OCI-LY7 (cell line): ENCODE results near the gene TRMT44. TPM values are rescaled to one million over a fixed set of nuclear protein-coding genes. Genes with fewer than 3 reads are reported as not detected.

Source experiments
- BruUV-seq: library from RNA; stranded (reverse); fragments of 400-500 nt; replicated peaks from 2 replicates; lab custom pipeline; 2021; lab: Mats Ljungman, UMichigan
- CTCF ChIA-PET: fragments of 300-600 bp; sonication (Branson Sonifier 250); formaldehyde crosslinking; loops from one replicate; lab custom pipeline; 2022; ENCODE audit warnings: antibody characterized with exemption; ENCODE audit not compliant: unreplicated experiment; lab: Charles Lee
- POLR2A ChIA-PET: fragments of 300-600 bp; sonication (Branson Sonifier 250); formaldehyde crosslinking; loops from one replicate; lab custom pipeline; 2022; ENCODE audit warnings: antibody characterized with exemption; lab: Charles Lee
- DNase-seq: peaks from one replicate; pipeline ENCODE4 v3.0.0-alpha.2; 2015; ENCODE audit warnings: low spot score
- H2AFZ ChIP-seq: fragments of 200-600 bp; sonication (generic), shearing (Covaris generic); 2 replicates; pipeline ENCODE4 v1.6.1; 2014; ENCODE audit warnings: mild to moderate bottlenecking, antibody characterized with exemption, low read length, moderate library complexity
- H3K27ac ChIP-seq: fragments of 200-600 bp; sonication (generic); 2 replicates; pipeline ENCODE4 v1.5.1; 2014; ENCODE audit warnings: mixed run types, low read depth, mild to moderate bottlenecking, moderate library complexity, low read length, inconsistent platforms; ENCODE audit not compliant: poor library complexity, severe bottlenecking
- H3K36me3 ChIP-seq: fragments of 200-600 bp; sonication (generic); 2 replicates; pipeline ENCODE4 v1.6.1; 2014; ENCODE audit warnings: mild to moderate bottlenecking, antibody characterized with exemption, low read length, moderate library complexity, mixed read lengths; ENCODE audit not compliant: insufficient read depth
- H3K4me1 ChIP-seq: fragments of 200-600 bp; sonication (generic); 2 replicates; pipeline ENCODE4 v1.5.1; 2014; ENCODE audit warnings: mild to moderate bottlenecking, low read length; ENCODE audit not compliant: insufficient read depth, poor library complexity, severe bottlenecking
- H3K4me2 ChIP-seq: fragments of 200-600 bp; sonication (generic); 2 replicates; pipeline ENCODE4 v1.6.1; 2014; ENCODE audit warnings: mild to moderate bottlenecking, low read length
- H3K4me3 ChIP-seq: fragments of 200-600 bp; sonication (generic); 2 replicates; pipeline ENCODE4 v1.5.1; 2014; ENCODE audit warnings: mild to moderate bottlenecking, low read depth, low read length; ENCODE audit not compliant: poor library complexity, severe bottlenecking
- H3K79me2 ChIP-seq: fragments of 200-600 bp; sonication (generic); 2 replicates; pipeline ENCODE4 v1.6.1; 2016; ENCODE audit warnings: low read depth, mild to moderate bottlenecking, low read length, moderate library complexity, mixed read lengths; ENCODE audit not compliant: insufficient read depth
- H3K9me2 ChIP-seq: fragments of 200-600 bp; sonication (generic); 2 replicates; pipeline ENCODE4 v1.6.1; 2016; ENCODE audit warnings: mild to moderate bottlenecking, low read length, mixed read lengths; ENCODE audit not compliant: insufficient read depth
- H3K9me3 ChIP-seq: fragments of 200-600 bp; sonication (generic); 2 replicates; pipeline ENCODE4 v1.6.1; 2014; ENCODE audit warnings: mild to moderate bottlenecking, mixed run types, low read length, mixed read lengths
- H4K20me1 ChIP-seq: fragments of 200-600 bp; sonication (generic); 2 replicates; pipeline ENCODE4 v1.6.1; 2014; ENCODE audit warnings: mild to moderate bottlenecking, antibody characterized with exemption, low read length, moderate library complexity, mixed read lengths; ENCODE audit not compliant: insufficient read depth
- CTCF ChIP-seq: fragments of 200-600 bp; sonication (generic); conservative IDR thresholded peaks from 2 replicates; pipeline ENCODE4 v1.5.1; 2014; ENCODE audit warnings: mild to moderate bottlenecking, antibody characterized with exemption, low read length, moderate library complexity, mixed read lengths
- EZH2phosphoT487 ChIP-seq: fragments of 200-600 bp; sonication (generic); IDR thresholded peaks from 2 replicates; pipeline ENCODE4 v1.6.1; 2018; ENCODE audit warnings: low read depth, borderline replicate concordance, mild to moderate bottlenecking, mixed run types, antibody characterized with exemption, low read length, moderate library complexity, mixed read lengths
- intact Hi-C: fragments of 100-400 bp; cut with micrococcal nuclease; formaldehyde crosslinking; loops from one replicate; pipeline ENCODE4 v1.10.0; 2022; ENCODE audit not compliant: unreplicated experiment
- total RNA-seq, 2 experiments: library from RNA; depleted of rRNA in 1 of 2; stranded (reverse); fragments of >200 nt in 1 of 2; shearing (Covaris generic) in 1 of 2; gene quantifications; 2 replicates each; pipeline ENCODE4 v1.2.3, GENCODE V29; 2014 to 2022

TRMT44 gene
- total RNA-seq, 2 experiments from 2014 or later, result 23.0 to 28.3 TPM

- no peak for TF ChIP-seq CTCF
- no peak for TF ChIP-seq EZH2phosphoT487
- Histone ChIP-seq H3K79me2 (no peaks in the 10 kb centered on the region), H3K4me1 (peaks cover 13% of the 10 kb centered on the region), H3K4me2 (no peak overlapping the region), H3K9me2 (no peaks in the 10 kb centered on the region), H3K9me3 (no peaks in the 10 kb centered on the region), H3K4me3 (no peak overlapping the region), H4K20me1 (no peaks in the 10 kb centered on the region), H2AFZ (no peak overlapping the region), H3K36me3 (peaks cover 6% of the 10 kb centered on the region; the same call in 1 of the 2 replicates), H3K27ac (no peak overlapping the region)
- intact Hi-C loops, result loop anchor here (1.0 to 5.0 kb wide), 5 partner anchors 80 to 226 kb away; no protein-coding TSS in a partner anchor
- DNase-seq, result no peak
- no TSS peak for BruUV-seq
- CTCF ChIA-PET, result interaction anchor here (0.9 kb wide), 1 partner anchor 135 kb away, joined by 8 read pairs; no protein-coding TSS in a partner anchor
- POLR2A ChIA-PET, result interaction anchor here (0.7 kb wide), 1 partner anchor 183 kb away, joined by 5 read pairs; no protein-coding TSS in a partner anchor
These were observed 37.9 kb upstream of the TRMT44 start for GRCh38 chr4:8402640-8403039.

- no peaks in the 10 kb centered on the region for H3K79me2 ChIP-seq
- H3K4me1 ChIP-seq, result peaks cover 8% of the 10 kb centered on the region
- no peak overlapping the region for H3K4me3 ChIP-seq
- intact Hi-C loops, result loop anchor here (1.0 to 5.0 kb wide), 5 partner anchors 81 to 226 kb away; no protein-coding TSS in a partner anchor
- POLR2A ChIA-PET, result interaction anchor here (0.7 kb wide), 1 partner anchor 184 kb away, joined by 5 read pairs; no protein-coding TSS in a partner anchor
- H4K20me1 ChIP-seq, result no peaks in the 10 kb centered on the region
- no peaks in the 10 kb centered on the region for H3K9me2 ChIP-seq
- no peak overlapping the region for H3K27ac ChIP-seq
- H3K9me3 ChIP-seq, result no peaks in the 10 kb centered on the region
- BruUV-seq, result no TSS peak
- TF ChIP-seq EZH2phosphoT487, result no peak
- TF ChIP-seq CTCF, result peak; percentile 99
- CTCF ChIA-PET, result interaction anchor here (0.9 kb wide), 1 partner anchor 89 kb away, joined by 3 read pairs; no protein-coding TSS in a partner anchor
- no peak overlapping the region for H2AFZ ChIP-seq
- peak; percentile 68 for DNase-seq
- H3K4me2 ChIP-seq, result no peak overlapping the region
- H3K36me3 ChIP-seq, result peaks cover 6% of the 10 kb centered on the region; the same call in 1 of the 2 replicates
These were observed 37.3 kb upstream of the TRMT44 start for GRCh38 chr4:8403173-8403753.

GRCh38 chr4:8403976-8404375 is 36.6 kb upstream of the TRMT44 start:
- Histone ChIP-seq H3K79me2 (no peaks in the 10 kb centered on the region), H3K36me3 (peaks cover 6% of the 10 kb centered on the region; the same call in 1 of the 2 replicates), H3K4me2 (no peak overlapping the region), H3K4me3 (no peak overlapping the region), H3K9me3 (no peaks in the 10 kb centered on the region), H3K9me2 (no peaks in the 10 kb centered on the region), H2AFZ (no peak overlapping the region), H3K4me1 (peaks cover under 1% of the 10 kb centered on the region), H3K27ac (no peak overlapping the region), H4K20me1 (no peaks in the 10 kb centered on the region)
- CTCF ChIA-PET, result interaction anchor here (0.9 kb wide), 1 partner anchor 90 kb away, joined by 3 read pairs; no protein-coding TSS in a partner anchor
- TF ChIP-seq EZH2phosphoT487 (no peak), CTCF (no peak)
- BruUV-seq, result no TSS peak
- POLR2A ChIA-PET, result interaction anchor here (0.7 kb wide), 2 partner anchors 131 to 160 kb away, joined by 4 to 10 read pairs; no protein-coding TSS in a partner anchor
- intact Hi-C loops, result loop anchor here (1.0 to 5.0 kb wide), 5 partner anchors 82 to 227 kb away; no protein-coding TSS in a partner anchor
- no peak for DNase-seq
